Peyer's patch (tissue), 4 donors: ENCODE data around the gene COG5.

ENCODE experiments used
- CTCF ChIP-seq, 6 experiments: fragments of 450-650 bp in 4 of 6; fragments of 200-600 bp in 2 of 6; sonication (generic) in 1 of 6; IDR thresholded peaks; one replicate each; pipeline ENCODE4 v1.5.1; 2017 to 2019; ENCODE audit warnings: antibody characterized with exemption in 6 of 6, mild to moderate bottlenecking in 3 of 6, moderate library complexity in 1 of 6
- POLR2A ChIP-seq, 2 donors: fragments of 450-650 bp; IDR thresholded peaks; one replicate each; pipeline ENCODE4 v1.5.1; 2017; ENCODE audit warnings: antibody characterized with exemption in 2 of 2, mild to moderate bottlenecking in 2 of 2, moderate library complexity in 2 of 2

GRCh38 chr7:107185716-107186115 lies 378.0 kb downstream of the COG5 start:
- TF ChIP-seq CTCF (IDR thresholded peaks at IDR 0.05): no peak
- TF ChIP-seq POLR2A (IDR thresholded peaks at IDR 0.05): no peak
